NK-92 treated with Interleukin-12 subunit alpha and Interleukin-12 subunit beta, amount 100 ng/mL, for 24 hours (cell line): Measurements from ENCODE around the gene UGT1A8.
"Not testable (repeated sequence)": the region's sequence is repeated elsewhere in the genome, so short reads cannot be mapped to it uniquely, and the experiment has no call there.

Experiments
- DNase-seq: peaks from one replicate; lab custom pipeline; 2025; lab: John Stamatoyannopoulos, UW

UGT1A8 gene

GRCh38 chr2:233686928-233687327 is 69.5 kb downstream of the UGT1A8 start:
- DNase-seq = no peak

- no peak for DNase-seq
These were observed 70.9 kb downstream of the UGT1A8 start for GRCh38 chr2:233688341-233688740.

DNA sequence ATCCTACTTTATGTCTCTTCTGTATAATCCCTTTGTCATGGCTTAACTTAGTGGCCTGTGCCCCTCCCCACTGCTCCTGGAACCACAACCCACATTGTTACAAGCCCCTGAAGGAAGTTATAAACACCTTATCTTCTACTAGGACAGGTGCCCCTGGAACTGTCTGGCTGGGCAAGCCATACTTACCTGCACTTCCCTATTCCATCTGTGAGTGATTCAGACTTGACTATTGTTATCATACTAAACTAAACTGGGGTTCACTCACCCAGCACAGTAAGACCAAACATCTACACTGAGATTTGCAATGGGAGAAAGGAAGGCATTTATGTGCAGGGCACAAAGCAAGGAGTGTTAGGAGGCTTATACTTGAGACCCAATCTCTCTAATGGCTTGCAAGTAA is 71.6 kb downstream of the UGT1A8 start:
- no peak for DNase-seq

- DNase-seq = no peak
These were observed 72.1 kb downstream of the UGT1A8 start for GRCh38 chr2:233689501-233689900.

GRCh38 chr2:233690444-233690843 is 73.0 kb downstream of the UGT1A8 start:
- no peak for DNase-seq

DNA sequence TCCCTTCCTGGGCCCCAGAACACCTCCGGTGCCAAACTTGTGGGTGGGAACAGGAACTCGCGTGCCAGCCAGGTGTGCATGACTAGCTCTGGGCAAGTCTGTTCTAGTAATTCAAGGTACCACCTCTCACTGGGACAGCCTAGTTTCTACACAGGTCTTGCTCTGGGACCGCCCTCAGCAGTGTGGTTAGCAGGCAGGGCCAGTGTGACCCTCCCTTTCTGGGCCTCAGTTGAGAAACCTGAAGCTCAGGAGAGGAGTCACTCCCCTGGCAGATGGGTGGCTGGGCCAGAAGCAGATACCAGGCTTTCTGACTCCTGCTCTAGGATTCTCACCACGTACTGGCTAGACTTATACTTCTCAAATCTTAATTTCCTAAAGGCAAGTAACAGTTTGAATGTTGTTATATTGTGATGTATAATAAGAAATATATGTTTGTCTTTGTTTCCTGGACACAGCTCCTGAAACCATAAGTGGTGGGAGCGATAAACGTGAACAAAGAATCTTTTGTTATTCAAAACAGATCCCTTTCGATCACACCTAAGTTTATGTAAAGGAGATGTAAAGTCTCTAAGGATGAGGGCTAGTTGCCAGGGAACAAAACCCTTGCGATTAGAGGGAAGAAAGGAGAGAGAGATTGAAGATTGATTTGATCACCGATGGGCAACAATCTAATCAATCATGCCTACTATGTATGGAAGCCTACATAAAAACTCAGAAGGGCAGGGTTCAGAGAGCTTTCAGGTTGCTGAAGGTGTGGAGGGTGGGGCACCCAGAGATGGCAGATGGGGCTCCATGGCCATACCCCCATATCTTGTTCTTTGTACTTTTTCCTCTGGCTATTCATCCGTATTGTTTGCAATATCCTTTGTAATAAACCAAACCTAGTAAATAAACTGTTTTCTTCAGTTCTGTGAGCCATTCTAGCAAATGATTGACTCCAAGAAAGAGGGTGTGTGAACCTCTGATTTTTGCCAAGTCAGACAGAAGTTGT is 74.3 kb downstream of the UGT1A8 start:
- DNase-seq = no peak

GRCh38 chr2:233692648-233693047 is 75.2 kb downstream of the UGT1A8 start, which contains the start of gene UGT1A6:
Gene UGT1A6 (plus strand): TSS chr2:233692890. CDS start chr2:233693005, 115 bp downstream.
- no peak for DNase-seq

DNA sequence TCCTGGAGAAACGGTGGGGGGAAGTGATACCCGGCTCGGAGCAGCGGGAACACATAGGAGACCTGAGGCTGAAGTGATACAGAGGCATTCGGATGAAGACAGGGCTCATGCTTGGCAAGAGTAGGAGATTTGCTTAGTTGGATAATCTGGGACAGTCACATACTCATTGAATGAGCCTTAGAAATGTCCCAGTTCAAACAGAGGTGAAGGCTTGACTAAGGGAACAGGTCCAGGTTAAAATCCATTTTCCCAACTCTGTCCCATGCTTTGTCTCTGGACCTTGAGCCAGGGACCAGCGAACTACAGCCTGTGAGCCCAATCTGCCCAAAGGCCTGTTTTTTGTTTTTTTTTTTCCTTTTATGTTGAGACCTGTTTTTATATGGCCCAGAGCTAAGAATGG is 76.5 kb downstream of the UGT1A8 start:
- DNase-seq = no peak

DNA sequence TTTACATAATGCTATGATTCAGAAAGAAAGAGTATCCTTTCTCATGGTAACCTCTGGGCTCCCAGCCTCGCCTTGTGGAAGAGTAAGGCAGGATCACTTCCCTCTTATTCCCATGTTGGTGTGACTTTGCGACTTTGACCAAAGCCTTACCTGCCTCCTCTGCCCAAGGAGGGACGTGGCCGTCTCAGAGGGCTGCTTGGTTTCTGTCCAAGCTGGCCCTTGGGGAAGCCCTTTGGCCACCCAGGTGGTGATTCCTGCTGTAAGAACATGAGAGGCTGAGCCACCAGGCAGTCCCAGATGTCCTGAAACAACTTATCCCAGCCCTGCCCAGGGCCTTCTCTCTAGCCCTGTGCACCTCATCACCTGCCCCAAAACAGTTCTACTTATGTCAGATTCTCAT is 81.3 kb downstream of the UGT1A8 start:
- no peak for DNase-seq

- no peak for DNase-seq
These were observed 82.1 kb downstream of the UGT1A8 start for GRCh38 chr2:233699424-233700027.

GRCh38 chr2:233700028-233700635 is 82.7 kb downstream of the UGT1A8 start:
- DNase-seq = no peak

DNA sequence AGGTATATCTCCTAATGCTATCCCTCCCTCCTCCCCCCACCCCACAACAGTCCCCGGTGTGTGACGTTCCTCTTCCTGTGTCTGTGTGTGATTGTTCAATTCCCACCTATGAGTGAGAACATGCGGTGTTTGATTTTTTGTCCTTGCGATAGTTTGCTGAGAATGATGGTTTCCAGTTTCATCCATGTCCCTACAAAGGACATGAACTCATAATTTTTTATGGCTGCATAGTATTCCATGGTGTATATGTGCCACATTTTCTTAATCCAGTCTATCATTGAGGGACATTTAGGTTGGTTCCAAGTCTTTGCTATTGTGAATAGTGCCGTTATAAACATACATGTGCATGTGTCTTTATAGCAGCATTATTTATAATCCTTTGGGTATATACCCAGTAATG is 83.4 kb downstream of the UGT1A8 start:
- not testable (repeated sequence) for DNase-seq

DNA sequence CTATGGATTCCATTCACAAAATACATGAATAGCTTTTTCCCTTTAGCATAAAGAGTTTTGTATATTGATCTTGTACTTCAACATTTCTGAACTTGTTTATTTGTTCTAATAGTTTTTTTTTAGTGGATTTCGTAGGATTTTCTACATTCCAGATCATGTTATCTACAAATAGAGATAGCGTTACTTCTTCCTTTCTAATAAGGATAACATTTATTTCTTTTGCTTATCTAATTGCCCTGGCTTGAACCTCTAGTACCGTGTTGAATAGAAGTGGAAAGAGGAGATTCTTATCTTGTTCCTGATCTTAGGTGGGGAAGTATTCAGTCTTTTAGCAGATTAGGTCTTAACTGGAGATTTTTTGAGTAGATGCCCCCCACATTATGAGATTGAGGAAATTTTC is 84.8 kb downstream of the UGT1A8 start:
- DNase-seq = no peak

DNA sequence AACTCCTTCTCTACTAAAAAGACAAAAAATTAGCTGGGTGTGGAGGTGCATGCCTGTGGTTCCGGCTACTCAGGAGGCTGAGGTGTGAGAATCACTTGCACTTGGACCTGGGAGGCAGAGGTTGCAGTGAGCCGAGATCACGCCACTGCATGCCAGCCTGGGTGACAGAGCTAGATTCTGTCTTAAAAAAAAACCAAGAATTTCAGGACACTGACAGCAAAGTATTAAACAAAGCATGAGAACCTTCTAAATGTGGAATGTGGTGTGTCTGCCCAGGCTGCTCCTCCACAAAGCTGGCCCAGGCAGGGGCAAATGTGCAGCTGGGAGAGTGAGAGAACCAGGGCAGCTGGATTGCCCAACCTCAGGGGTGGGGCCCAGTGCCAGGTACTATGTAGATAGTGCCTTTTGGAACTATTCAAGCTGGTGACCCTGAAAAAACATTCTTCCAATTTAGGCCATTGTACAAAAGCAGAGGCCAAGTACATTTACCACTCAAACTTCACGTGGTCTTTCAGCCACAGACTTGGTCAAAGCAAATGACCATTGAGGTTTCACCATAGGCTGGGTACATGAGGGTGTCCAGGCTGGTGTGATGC is 88.6 kb downstream of the UGT1A8 start:
- DNase-seq = no peak

- no peak for DNase-seq
These were observed 89.3 kb downstream of the UGT1A8 start for GRCh38 chr2:233706720-233707119.

DNA sequence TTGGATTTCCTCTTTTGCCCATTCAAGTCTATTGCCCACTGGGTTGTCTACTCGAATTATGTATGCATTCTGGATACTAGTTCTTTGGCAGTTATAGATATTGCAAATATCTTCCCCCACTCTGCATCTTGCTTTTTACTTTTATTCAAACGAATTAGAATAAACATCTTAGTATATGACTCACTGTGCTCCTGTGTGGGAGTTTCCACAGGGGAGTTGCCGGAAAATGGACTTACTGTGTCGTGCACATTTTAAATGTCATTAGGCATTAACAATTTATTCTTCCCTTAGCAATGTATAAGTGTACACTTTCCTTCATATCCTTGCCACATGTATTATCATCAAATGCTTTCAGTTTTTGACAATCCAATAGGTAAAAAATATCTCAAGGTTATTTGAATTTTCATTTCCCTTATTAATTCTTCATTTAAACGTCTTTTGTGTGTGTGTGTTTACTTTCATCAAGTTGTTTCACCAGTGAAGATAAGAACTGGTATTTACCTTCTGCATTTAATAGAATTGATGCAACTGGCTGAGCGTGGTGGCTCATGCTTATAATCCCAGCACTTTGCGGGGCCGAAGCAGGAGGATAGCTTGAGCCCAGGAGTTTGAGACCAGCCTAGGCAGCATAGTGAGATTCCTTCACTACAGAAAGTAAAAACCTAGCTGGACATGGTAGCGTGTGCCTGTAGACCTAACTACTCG is 90.7 kb downstream of the UGT1A8 start:
- no peak for DNase-seq

GRCh38 chr2:233708942-233709341 is 91.5 kb downstream of the UGT1A8 start:
- no peak for DNase-seq

GRCh38 chr2:233711312-233712008 is 94.0 kb downstream of the UGT1A8 start:
- peak; percentile 52 for DNase-seq

DNA sequence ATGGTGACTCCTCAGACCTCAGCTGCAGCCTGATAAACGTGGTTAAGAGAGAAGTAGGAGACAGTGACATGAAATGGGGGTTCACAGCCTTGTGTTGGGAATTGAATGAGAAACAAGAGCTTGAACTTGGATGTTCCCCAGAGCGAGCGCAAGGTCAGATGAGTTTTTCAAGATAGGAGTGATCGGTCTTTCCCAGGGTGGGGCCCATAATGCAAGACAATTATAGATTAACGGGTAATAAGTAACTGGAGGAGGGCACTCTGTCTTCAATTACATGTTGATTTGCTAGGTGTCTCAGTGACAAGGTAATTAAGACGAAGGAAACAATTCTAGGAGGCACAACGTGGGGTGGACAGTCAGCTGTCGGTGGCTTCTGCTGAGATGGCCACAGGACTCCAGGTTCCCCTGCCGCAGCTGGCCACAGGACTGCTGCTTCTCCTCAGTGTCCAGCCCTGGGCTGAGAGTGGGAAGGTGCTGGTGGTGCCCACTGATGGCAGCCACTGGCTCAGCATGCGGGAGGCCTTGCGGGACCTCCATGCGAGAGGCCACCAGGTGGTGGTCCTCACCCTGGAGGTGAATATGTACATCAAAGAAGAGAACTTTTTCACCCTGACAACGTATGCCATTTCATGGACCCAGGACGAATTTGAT is 95.3 kb downstream of the UGT1A8 start, which contains the start of gene UGT1A5:
UGT1A5 (plus strand) TSS at position 297 of the 651 bp plus-strand sequence; CDS start at position 382, 85 bp downstream.
- no peak for DNase-seq

DNA sequence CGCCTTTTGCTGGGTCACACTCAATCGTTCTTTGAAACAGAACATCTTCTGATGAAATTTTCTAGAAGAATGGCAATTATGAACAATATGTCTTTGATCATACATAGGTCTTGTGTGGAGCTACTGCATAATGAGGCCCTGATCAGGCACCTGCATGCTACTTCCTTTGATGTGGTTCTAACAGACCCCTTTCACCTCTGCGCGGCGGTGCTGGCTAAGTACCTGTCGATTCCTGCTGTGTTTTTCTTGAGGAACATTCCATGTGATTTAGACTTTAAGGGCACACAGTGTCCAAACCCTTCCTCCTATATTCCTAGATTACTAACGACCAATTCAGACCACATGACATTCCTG is 95.8 kb downstream of the UGT1A8 start:
- no peak for DNase-seq

GRCh38 chr2:233714121-233714520 is 96.7 kb downstream of the UGT1A8 start:
- no peak for DNase-seq
